Subcutaneous adipose tissue (tissue), 4 donors: ENCODE results near the gene SNAP91. TPM values are rescaled to one million over a fixed set of nuclear protein-coding genes. Genes with fewer than 3 reads are reported as not detected.

Experiments used
- total RNA-seq, 4 donors: library from RNA; depleted of rRNA; stranded (reverse); fragments of >200 nt; gene quantifications; one replicate each; pipeline ENCODE4 v1.1.0, GENCODE V29; 2016
- TF ChIP-seq, protein P1 (sequence below): fragments of 450-650 bp; IDR thresholded peaks from one replicate; pipeline ENCODE4 v1.5.1; 2016; ENCODE audit warnings: low read depth, mild to moderate bottlenecking, control low read depth, antibody characterized with exemption, moderate library complexity

Gene SNAP91
- total RNA-seq, 4 donors from 2014 or later: not detected

DNA sequence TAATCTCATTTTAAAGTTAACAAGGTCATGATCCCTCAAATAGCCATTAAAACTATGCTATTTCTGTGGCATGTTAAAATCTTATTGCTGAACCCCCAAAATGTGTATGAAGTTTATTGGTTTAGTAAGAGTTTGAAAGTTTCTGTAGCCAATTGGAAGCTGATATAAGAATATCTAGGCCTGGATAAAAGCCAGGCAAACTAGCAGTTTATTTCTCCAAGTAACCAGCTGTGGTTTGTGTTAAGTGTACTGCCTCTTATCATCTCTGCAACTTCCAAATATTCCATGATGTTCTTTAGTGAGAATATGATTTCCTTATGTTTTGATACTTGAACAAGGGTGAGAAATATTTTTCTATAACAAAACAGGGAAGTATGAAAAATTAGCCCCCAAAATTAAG is 119.8 kb downstream of the SNAP91 start:
- TF ChIP-seq, protein P1, sequence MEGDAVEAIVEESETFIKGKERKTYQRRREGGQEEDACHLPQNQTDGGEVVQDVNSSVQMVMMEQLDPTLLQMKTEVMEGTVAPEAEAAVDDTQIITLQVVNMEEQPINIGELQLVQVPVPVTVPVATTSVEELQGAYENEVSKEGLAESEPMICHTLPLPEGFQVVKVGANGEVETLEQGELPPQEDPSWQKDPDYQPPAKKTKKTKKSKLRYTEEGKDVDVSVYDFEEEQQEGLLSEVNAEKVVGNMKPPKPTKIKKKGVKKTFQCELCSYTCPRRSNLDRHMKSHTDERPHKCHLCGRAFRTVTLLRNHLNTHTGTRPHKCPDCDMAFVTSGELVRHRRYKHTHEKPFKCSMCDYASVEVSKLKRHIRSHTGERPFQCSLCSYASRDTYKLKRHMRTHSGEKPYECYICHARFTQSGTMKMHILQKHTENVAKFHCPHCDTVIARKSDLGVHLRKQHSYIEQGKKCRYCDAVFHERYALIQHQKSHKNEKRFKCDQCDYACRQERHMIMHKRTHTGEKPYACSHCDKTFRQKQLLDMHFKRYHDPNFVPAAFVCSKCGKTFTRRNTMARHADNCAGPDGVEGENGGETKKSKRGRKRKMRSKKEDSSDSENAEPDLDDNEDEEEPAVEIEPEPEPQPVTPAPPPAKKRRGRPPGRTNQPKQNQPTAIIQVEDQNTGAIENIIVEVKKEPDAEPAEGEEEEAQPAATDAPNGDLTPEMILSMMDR: no peak

DNA sequence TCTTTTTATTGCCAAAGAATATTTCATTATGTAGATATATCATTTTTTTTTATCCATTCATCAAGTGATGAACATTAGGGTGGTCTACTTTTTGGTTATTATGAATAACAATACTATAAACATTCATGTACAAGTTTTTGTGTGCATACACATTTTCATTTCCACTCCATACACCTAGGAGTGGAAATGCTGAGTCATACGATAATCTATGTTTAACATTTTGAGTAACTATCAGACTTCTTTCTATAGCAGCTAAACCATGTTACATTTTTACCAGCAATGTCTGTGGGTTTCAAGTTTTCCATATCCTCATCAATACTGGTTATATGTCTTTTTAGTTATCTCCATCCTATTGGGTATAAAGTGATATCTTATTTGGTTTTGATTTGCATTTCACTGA is 130.8 kb downstream of the SNAP91 start:
- TF ChIP-seq, protein P1: no peak

DNA sequence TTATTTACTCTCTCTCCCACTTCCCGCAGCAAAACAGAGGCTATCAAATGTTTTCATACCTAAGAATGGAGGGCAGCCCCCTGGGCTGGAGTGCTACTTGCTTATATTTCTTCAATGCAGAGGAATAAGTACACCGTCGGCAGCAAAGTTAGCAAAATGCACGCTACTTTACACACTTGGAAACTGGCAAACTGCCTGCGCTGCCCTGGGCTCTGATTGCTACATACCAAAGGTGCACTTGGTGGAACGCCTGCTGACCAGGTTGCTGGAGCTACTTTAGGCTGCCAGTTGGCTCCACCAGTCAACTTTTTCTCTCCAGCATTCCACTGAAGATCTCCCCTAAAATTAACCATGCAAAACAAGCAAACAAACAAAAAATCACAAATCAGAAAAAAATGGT is 134.1 kb downstream of the SNAP91 start:
- TF ChIP-seq, protein P1: no peak

DNA sequence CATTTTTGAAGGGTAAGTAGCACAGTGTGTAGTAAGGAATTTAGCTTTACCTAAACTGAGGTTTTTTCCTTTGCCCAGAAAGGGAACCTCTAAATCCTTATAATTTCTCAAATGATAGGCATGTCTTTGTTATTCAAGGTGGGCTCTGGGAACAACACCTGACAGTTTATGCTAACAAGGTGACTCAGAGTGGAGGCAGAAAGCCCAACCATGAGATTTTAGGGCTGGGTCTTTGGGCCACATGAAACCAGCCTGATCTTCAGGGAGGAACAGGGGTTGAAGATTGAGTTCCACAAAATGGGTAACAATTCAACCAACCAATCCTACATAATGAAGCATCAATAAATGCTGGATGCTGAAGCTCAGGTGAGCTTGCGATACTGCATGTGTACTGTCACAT is 149.9 kb downstream of the SNAP91 start:
- TF ChIP-seq, protein P1: no peak

DNA sequence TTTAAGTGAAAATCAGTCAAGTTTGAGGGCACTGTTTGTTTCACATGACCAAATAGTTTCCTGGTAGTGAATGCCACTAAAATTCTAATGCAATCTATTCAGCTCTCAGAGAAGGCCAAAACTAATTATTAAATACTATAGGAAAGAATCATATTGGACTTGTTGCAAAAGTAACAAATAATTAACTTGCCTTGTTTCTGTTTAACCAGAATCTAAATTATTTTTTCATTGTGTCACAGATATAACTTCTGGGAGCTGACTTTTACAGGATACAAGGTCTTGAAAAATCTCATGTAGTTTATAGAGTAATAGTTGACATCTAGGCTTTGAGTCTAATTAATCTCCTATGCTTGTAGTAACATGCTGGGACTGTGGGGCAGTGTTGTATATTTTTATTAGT is 152.0 kb downstream of the SNAP91 start:
- TF ChIP-seq, protein P1: no peak

DNA sequence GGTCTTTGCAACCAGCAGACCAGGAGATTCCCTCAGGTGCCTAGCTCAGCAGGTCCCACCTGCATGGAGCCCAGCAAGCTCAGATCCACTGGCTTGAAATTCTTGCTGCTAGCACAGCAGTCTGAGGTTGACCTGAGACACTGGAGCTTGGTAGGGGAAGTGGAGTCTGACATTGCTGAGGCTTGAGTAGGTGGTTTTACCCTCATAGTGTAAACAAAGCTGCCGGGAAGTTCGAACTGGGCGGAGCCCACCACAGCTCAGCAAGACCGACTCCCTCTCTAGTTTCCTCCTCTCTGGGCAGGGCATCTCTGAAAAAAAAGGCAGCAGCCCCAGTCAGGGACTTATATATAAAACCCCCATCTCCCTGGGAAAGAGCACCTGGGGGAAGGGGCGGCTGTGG is 162.3 kb downstream of the SNAP91 start:
- TF ChIP-seq, protein P1: no peak

DNA sequence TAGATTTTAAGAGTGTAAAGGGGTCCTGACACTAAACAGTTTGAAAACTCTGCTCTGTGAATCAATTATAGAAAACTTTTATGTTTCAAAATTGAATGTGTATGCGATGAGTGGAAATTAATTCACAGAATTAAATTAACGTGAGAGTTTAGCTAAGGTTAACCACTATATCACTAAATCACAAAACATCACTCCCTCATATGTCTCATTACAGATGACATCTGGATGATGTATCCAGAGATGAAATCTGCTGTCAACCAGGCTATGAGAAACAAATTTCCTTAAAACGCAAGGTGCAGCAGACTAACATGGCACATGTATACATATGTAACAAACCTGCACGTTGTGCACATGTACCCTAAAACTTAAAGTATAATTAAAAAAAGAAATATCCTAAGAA is 169.2 kb downstream of the SNAP91 start:
- TF ChIP-seq, protein P1: no peak
